Measurements from ENCODE around the gene THSD4. TPM values are rescaled to one million over a fixed set of nuclear protein-coding genes. Genes with fewer than 3 reads are reported as not detected.

THSD4 gene
- total RNA-seq, 2 donors from 2014 or later = 71.2 to 150 TPM

- Histone ChIP-seq H3K27me3 (replicated peaks; ENCODE audit: insufficient read depth) (no peaks in the 10 kb centered on the region), H3K36me3 (no peaks in the 10 kb centered on the region), H3K4me1 (ENCODE audit: control insufficient read depth in 1 of 2, low read depth in 2 of 2) (peaks cover 22 to 46% of the 10 kb centered on the region in 2 donors), H3K4me3 (no peak overlapping the region), H3K9me3 (no peaks in the 10 kb centered on the region), H3K27ac (peak overlapping the region in 1 of 2 donors; percentile 70)
- no peak for DNase-seq (ENCODE audit: low spot score)
- TF ChIP-seq CTCF (IDR thresholded peaks at IDR 0.05) = no peak
- no peak for ATAC-seq (ENCODE audit: insufficient number of reproducible peaks, low FRiP score, low read depth)
These were observed 483.5 kb downstream of the THSD4 start for GRCh38 chr15:71598741-71599140.

- Histone ChIP-seq H3K4me1 (ENCODE audit: control insufficient read depth in 1 of 2, low read depth in 2 of 2) (peaks cover 22 to 46% of the 10 kb centered on the region in 2 donors), H3K9me3 (no peaks in the 10 kb centered on the region), H3K4me3 (no peak overlapping the region), H3K27me3 (replicated peaks; ENCODE audit: insufficient read depth) (no peaks in the 10 kb centered on the region), H3K27ac (peak overlapping the region in 1 of 2 donors; percentile 6), H3K36me3 (no peaks in the 10 kb centered on the region)
- no peak for ATAC-seq (ENCODE audit: insufficient number of reproducible peaks, low FRiP score, low read depth)
- no peak for DNase-seq (ENCODE audit: low spot score)
- TF ChIP-seq CTCF (IDR thresholded peaks at IDR 0.05) = no peak
These were observed 484.3 kb downstream of the THSD4 start for GRCh38 chr15:71599418-71600151.

- H3K4me3 ChIP-seq = no peak overlapping the region
- no peak for DNase-seq (ENCODE audit: low spot score)
- no peak for TF ChIP-seq CTCF (IDR thresholded peaks at IDR 0.05)
- no peaks in the 10 kb centered on the region for H3K9me3 ChIP-seq
- H3K27ac ChIP-seq = no peak overlapping the region
- no peaks in the 10 kb centered on the region for H3K27me3 ChIP-seq (replicated peaks; ENCODE audit: insufficient read depth)
- no peaks in the 10 kb centered on the region for H3K36me3 ChIP-seq
- ATAC-seq (ENCODE audit: insufficient number of reproducible peaks, low FRiP score, low read depth) = no peak
- peaks cover 22 to 46% of the 10 kb centered on the region in 2 donors for H3K4me1 ChIP-seq (ENCODE audit: control insufficient read depth in 1 of 2, low read depth in 2 of 2)
These were observed 485.0 kb downstream of the THSD4 start for GRCh38 chr15:71600237-71600636.

GRCh38 chr15:71601038-71601834 lies 486.0 kb downstream of the THSD4 start:
- no peak overlapping the region for H3K4me3 ChIP-seq
- no peaks in the 10 kb centered on the region for H3K27me3 ChIP-seq (replicated peaks; ENCODE audit: insufficient read depth)
- no peaks in the 10 kb centered on the region for H3K9me3 ChIP-seq
- no peak overlapping the region for H3K27ac ChIP-seq
- H3K4me1 ChIP-seq (ENCODE audit: control insufficient read depth in 1 of 2, low read depth in 2 of 2) = peaks cover 20 to 43% of the 10 kb centered on the region in 2 donors
- no peak for DNase-seq (ENCODE audit: low spot score)
- no peak for TF ChIP-seq CTCF (IDR thresholded peaks at IDR 0.05)
- no peak for ATAC-seq (ENCODE audit: insufficient number of reproducible peaks, low FRiP score, low read depth)
- no peaks in the 10 kb centered on the region for H3K36me3 ChIP-seq

GRCh38 chr15:71603379-71603778 lies 488.1 kb downstream of the THSD4 start:
- H3K4me1 ChIP-seq (ENCODE audit: control insufficient read depth in 1 of 2, low read depth in 2 of 2) = peaks cover 3 to 22% of the 10 kb centered on the region in 2 donors
- no peak overlapping the region for H3K4me3 ChIP-seq
- H3K36me3 ChIP-seq = no peaks in the 10 kb centered on the region
- no peaks in the 10 kb centered on the region for H3K9me3 ChIP-seq
- ATAC-seq (ENCODE audit: insufficient number of reproducible peaks, low FRiP score, low read depth) (no peak), DNase-seq (ENCODE audit: low spot score) (no peak)
- no peaks in the 10 kb centered on the region for H3K27me3 ChIP-seq (replicated peaks; ENCODE audit: insufficient read depth)
- no peak overlapping the region for H3K27ac ChIP-seq
- no peak for TF ChIP-seq CTCF (IDR thresholded peaks at IDR 0.05)

All from thoracic aorta (tissue), 2 donors.